Measurements from ENCODE around the gene OR51B2.
A peak's percentile ranks its signal among the peaks of the same experiment; 100 is the strongest.

Gene OR51B2

GRCh38 chr11:5293028-5293427, 31.1 kb downstream of the OR51B2 start:
- H3K4me3 ChIP-seq (ENCODE audit: low read depth, low read length): no peak overlapping the region
- no peak for DNase-seq (ENCODE audit: low read depth, low spot score)
- POLR2A ChIA-PET: no interaction called here
- CTCF ChIA-PET: no interaction called here
- TF ChIP-seq CTCF (IDR thresholded peaks at IDR 0.05; ENCODE audit: insufficient read depth, low read length, missing control alignments): no peak

GRCh38 chr11:5291207-5291838, 32.8 kb downstream of the OR51B2 start:
- no peak overlapping the region for H3K4me3 ChIP-seq (ENCODE audit: low read depth, low read length)
- TF ChIP-seq CTCF (IDR thresholded peaks at IDR 0.05; ENCODE audit: insufficient read depth, low read length, missing control alignments): peak; percentile 45
- POLR2A ChIA-PET: no interaction called here
- CTCF ChIA-PET: interaction anchor here (0.8 to 2.6 kb wide), 18 partner anchors 9 to 166 kb away, joined by 3 to 10 read pairs (median 4); partner anchors contain the start of gene OR51B4
- DNase-seq (ENCODE audit: low read depth, low spot score): no peak

- POLR2A ChIA-PET: interaction anchor here (1.7 kb wide), 1 partner anchor 9 kb away, joined by 12 read pairs; no protein-coding TSS in a partner anchor
- CTCF ChIA-PET: interaction anchor here (0.8 to 2.6 kb wide), 13 partner anchors 8 to 86 kb away, joined by 3 to 10 read pairs (median 5); no protein-coding TSS in a partner anchor
- no peak overlapping the region for H3K4me3 ChIP-seq (ENCODE audit: low read depth, low read length)
- no peak for TF ChIP-seq CTCF (IDR thresholded peaks at IDR 0.05; ENCODE audit: insufficient read depth, low read length, missing control alignments)
- no peak for DNase-seq (ENCODE audit: low read depth, low spot score)
Measured at GRCh38 chr11:5290106-5290505, 34.0 kb downstream of the OR51B2 start.

GRCh38 chr11:5289696-5290095, 34.4 kb downstream of the OR51B2 start:
- no peak for TF ChIP-seq CTCF (IDR thresholded peaks at IDR 0.05; ENCODE audit: insufficient read depth, low read length, missing control alignments)
- ChIA-PET CTCF (interaction anchor here (0.6 to 2.6 kb wide), 11 partner anchors 8 to 226 kb away, joined by 3 to 10 read pairs (median 4); no protein-coding TSS in a partner anchor), POLR2A (interaction anchor here (0.8 to 1.7 kb wide), 2 partner anchors 9 to 74 kb away, joined by 3 to 12 read pairs; no protein-coding TSS in a partner anchor)

GRCh38 chr11:5288906-5289550, 35.1 kb downstream of the OR51B2 start:
- TF ChIP-seq CTCF (IDR thresholded peaks at IDR 0.05; ENCODE audit: insufficient read depth, low read length, missing control alignments): no peak
- H3K4me3 ChIP-seq (ENCODE audit: low read depth, low read length): no peak overlapping the region
- no peak for DNase-seq (ENCODE audit: low read depth, low spot score)
- CTCF ChIA-PET: interaction anchor here (0.6 to 2.6 kb wide), 10 partner anchors 8 to 593 kb away, joined by 3 to 10 read pairs (median 3); no protein-coding TSS in a partner anchor
- POLR2A ChIA-PET: interaction anchor here (0.8 to 1.7 kb wide), 3 partner anchors 8 to 79 kb away, joined by 3 to 12 read pairs (median 8); no protein-coding TSS in a partner anchor

More at GRCh38 chr11:5289696-5290095, 34.4 kb downstream of the OR51B2 start:
- H3K4me3 ChIP-seq (ENCODE audit: low read depth, low read length): no peak overlapping the region
- no peak for DNase-seq (ENCODE audit: low read depth, low spot score)
